Thoracic aorta (tissue), 2 donors: ENCODE data around the gene CEP104. TPM values are rescaled to one million over a fixed set of nuclear protein-coding genes. Genes with fewer than 3 reads are reported as not detected.

Experiments used
- ATAC-seq: fragments of 150-250 bp; one replicate; pipeline ENCODE4 v1.8.0; 2017; ENCODE audit warnings: low read depth; ENCODE audit not compliant: insufficient number of reproducible peaks, low FRiP score
- DNase-seq: peaks from one replicate; pipeline ENCODE4 v3.0.0-alpha.2; 2020; ENCODE audit warnings: low spot score
- H3K27ac ChIP-seq, 2 donors: fragments of 200-600 bp; sonication (generic); 1 replicate in 1 of 2; 2 replicates in 1 of 2; pipeline ENCODE4 v1.5.1; 2016; ENCODE audit warnings: mild to moderate bottlenecking in 2 of 2, moderate library complexity in 2 of 2
- H3K27me3 ChIP-seq: fragments of 200-600 bp; sonication (generic); replicated peaks from 2 replicates; pipeline ENCODE4 v1.6.0; 2016; ENCODE audit warnings: mild to moderate bottlenecking; ENCODE audit not compliant: insufficient read depth
- H3K36me3 ChIP-seq: fragments of 200-600 bp; sonication (generic); one replicate; pipeline ENCODE4 v1.5.1; 2016
- H3K4me1 ChIP-seq, 2 donors: fragments of 200-600 bp; sonication (generic); 1 replicate in 1 of 2; 2 replicates in 1 of 2; pipeline versions ENCODE4 v1.5.1 to v1.6.0; 2016; ENCODE audit warnings: low read depth in 2 of 2, mild to moderate bottlenecking in 1 of 2; ENCODE audit not compliant: control insufficient read depth in 1 of 2
- H3K4me3 ChIP-seq: fragments of 200-600 bp; sonication (generic); 2 replicates; pipeline ENCODE4 v1.5.1; 2016; ENCODE audit warnings: mild to moderate bottlenecking
- H3K9me3 ChIP-seq: fragments of 200-600 bp; sonication (generic); 2 replicates; pipeline ENCODE4 v1.5.1; 2016
- total RNA-seq, 2 donors: library from RNA; depleted of rRNA; stranded (reverse); fragments of >200 nt; gene quantifications; one replicate each; pipeline versions ENCODE4 v1.1.0 to v1.2.3, GENCODE V29; 2016
- TF ChIP-seq, protein P1 (sequence below): fragments of 200-600 bp; sonication (generic); IDR thresholded peaks from one replicate; pipeline ENCODE4 v1.5.1; 2019; ENCODE audit warnings: antibody characterized with exemption

The CEP104 gene
- total RNA-seq, 2 donors from 2014 or later = 27.3 to 59.2 TPM

DNA sequence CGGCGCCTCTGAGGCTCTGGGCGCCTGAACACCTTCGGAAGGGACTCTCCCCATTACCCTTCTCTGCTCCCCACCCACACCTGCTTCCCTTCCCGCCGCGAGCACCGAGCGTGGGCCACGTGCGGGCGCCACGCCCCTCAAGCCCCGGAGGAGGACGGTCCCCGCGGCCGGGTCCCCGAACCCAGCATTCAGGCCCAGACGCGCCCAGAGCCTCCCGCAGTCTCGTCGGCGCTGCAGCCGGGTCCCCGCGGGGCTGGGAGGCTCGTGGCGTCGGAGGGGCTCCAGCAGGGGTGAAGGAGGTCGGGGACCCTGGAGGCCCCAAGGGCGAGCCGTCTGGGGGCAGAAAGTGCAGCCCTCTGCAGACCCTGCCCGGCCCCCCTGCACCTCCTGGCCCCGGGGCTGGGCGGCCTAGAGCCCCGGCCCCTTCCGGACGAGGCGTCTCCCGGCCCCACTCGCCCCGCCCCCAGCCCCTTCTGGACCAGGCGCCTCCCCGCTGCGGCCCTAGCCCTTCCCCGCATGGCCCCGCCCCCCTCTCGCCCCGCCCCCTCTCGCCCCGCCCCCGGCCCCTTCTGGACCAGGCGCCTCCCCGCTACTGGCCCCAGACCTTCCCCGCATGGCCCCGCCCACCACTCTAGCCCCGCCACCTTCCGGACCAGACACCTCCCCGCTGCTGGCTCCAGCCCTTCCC lies 84.8 kb downstream of the CEP104 start:
- H3K27ac ChIP-seq = peak overlapping the region; percentile 62 to 72
- peaks cover 6 to 23% of the 10 kb centered on the region in 2 donors for H3K4me1 ChIP-seq
- DNase-seq = peak; percentile 69
- H3K9me3 ChIP-seq = no peaks in the 10 kb centered on the region
- TF ChIP-seq, protein P1, sequence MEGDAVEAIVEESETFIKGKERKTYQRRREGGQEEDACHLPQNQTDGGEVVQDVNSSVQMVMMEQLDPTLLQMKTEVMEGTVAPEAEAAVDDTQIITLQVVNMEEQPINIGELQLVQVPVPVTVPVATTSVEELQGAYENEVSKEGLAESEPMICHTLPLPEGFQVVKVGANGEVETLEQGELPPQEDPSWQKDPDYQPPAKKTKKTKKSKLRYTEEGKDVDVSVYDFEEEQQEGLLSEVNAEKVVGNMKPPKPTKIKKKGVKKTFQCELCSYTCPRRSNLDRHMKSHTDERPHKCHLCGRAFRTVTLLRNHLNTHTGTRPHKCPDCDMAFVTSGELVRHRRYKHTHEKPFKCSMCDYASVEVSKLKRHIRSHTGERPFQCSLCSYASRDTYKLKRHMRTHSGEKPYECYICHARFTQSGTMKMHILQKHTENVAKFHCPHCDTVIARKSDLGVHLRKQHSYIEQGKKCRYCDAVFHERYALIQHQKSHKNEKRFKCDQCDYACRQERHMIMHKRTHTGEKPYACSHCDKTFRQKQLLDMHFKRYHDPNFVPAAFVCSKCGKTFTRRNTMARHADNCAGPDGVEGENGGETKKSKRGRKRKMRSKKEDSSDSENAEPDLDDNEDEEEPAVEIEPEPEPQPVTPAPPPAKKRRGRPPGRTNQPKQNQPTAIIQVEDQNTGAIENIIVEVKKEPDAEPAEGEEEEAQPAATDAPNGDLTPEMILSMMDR = no peak
- ATAC-seq = no peak
- H3K36me3 ChIP-seq = no peaks in the 10 kb centered on the region
- peak overlapping the region; percentile 90 for H3K4me3 ChIP-seq
- no peaks in the 10 kb centered on the region for H3K27me3 ChIP-seq

DNA sequence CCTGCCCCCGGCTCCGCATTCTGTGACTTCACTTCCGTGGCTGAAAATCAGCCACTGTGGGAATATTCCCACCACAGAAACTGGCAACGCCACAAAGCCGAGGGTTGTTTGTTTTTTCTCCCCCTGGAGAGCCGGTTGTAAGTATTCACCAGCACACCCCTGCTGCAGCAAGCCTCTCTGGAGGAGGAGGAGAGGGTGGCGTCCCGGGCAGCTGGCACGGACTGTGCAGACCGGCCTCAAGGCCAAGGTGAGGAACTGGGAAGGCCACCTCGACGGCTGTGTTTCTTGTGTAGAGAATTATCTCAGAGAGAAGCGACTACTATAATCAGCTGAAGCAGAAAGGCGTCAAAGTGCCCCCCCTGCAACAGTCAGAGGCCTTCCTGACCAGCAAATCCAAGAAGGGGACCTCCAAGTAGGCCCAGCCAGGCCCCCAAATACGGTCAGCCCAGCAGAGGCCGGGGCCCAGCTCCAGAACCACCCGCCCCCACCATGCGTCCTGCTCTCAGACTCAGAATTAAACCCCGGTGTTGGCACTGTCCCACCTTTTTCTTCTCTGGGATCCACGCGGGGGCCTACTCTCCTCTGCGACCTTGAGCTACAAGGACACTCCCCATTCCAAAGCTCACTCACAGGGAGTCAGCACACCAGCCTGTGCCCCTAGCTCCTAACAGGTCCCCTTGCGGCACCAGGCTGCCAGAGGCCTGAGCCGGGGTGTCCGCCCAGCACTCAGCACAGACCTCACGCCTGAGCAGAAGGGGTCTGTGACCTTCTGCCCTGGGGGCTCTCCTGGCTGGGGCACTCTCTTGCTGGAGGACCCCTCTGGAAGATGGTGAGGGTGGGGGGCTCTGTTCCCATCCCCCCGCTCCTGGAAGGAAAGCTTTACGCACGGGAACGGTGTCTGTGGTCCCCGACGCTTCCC lies 85.6 kb downstream of the CEP104 start:
- ATAC-seq (no peak), DNase-seq (no peak)
- no peaks in the 10 kb centered on the region for H3K27me3 ChIP-seq
- TF ChIP-seq, protein P1 = no peak
- H3K4me1 ChIP-seq = peaks cover 6 to 23% of the 10 kb centered on the region in 2 donors
- H3K27ac ChIP-seq = no peak overlapping the region
- H3K4me3 ChIP-seq = peak overlapping the region; percentile 90
- H3K9me3 ChIP-seq = no peaks in the 10 kb centered on the region
- H3K36me3 ChIP-seq = no peaks in the 10 kb centered on the region

DNA sequence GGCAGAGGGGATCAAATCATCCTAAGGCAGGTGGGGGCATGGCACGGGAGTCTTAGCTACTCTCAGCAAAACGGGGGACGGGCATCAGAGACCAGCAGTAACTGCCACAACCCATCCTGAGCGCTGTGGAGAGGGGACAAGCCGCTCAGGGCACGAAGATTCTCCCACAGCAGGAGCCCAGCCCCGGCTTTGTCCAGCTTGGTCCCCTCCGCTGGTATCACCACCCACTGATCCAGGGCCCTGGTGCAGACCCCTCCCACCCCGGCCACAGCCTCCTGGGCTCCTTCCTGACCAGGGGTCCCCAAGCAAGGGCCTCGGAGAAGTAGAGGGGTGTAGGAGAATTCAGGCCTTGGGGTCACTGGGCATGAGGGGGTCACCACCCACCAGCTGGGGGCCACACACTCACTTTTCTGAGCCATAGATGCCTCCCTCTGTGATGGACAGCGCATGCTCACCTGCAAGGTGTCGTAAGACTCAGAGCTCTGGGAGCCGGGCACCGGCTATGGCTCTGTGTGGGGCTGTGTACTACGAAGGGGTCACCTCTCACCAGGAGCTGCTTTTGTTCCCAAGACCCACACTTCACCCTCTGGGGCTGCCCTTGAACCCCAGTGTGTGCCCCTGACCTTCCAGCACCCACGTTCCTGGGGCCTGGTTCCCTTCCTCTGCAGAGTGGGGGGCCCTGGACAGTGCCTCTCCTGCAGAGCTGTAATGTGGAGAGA lies 86.8 kb downstream of the CEP104 start:
- Histone ChIP-seq H3K27ac (no peak overlapping the region), H3K4me1 (peaks cover 6 to 23% of the 10 kb centered on the region in 2 donors), H3K36me3 (no peaks in the 10 kb centered on the region), H3K9me3 (no peaks in the 10 kb centered on the region), H3K27me3 (no peaks in the 10 kb centered on the region), H3K4me3 (no peak overlapping the region)
- no peak for DNase-seq
- TF ChIP-seq, protein P1 = no peak
- ATAC-seq = no peak

DNA sequence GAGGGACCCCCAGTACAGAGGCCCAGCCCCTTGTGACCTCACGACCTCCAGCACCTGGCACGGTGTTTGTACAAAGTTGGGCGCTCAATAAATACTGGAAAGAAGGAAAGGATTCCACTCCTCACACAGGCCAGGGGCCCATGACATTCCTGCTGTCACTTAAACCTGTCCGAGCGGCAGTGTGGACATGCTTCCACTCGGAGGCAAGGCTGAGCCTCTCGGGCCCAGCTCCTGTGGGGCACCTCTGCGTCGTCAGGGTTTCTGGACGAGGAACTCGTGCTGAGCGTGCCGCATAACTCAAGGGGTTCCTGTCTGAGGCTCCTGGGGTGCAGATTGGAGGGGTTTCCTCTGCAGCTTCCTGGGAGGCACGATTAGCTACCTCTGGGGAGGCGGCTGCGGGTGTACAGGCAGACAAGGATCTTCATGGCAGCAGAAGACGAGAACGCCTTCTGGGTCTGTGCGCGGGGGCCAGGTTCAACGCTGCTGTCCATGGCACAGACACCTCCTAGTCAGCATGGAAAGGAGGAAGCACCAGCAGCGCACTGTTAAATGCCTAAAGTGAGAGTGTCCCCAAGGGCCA lies 88.1 kb downstream of the CEP104 start:
- DNase-seq (no peak), ATAC-seq (no peak)
- no peaks in the 10 kb centered on the region for H3K36me3 ChIP-seq
- no peaks in the 10 kb centered on the region for H3K9me3 ChIP-seq
- TF ChIP-seq, protein P1 = no peak
- H3K4me3 ChIP-seq = no peak overlapping the region
- no peak overlapping the region for H3K27ac ChIP-seq
- H3K4me1 ChIP-seq = peaks cover 6 to 23% of the 10 kb centered on the region in 2 donors
- H3K27me3 ChIP-seq = no peaks in the 10 kb centered on the region
